Vagina (tissue), 2 donors: ENCODE results near the gene RPTOR.

ENCODE experiments used
- CTCF ChIP-seq, 3 experiments: fragments of 450-650 bp in 2 of 3; fragments of 200-600 bp in 1 of 3; sonication (generic) in 1 of 3; IDR thresholded peaks; one replicate each; pipeline ENCODE4 v1.5.1; 2017 to 2019; ENCODE audit warnings: antibody characterized with exemption in 3 of 3, mild to moderate bottlenecking in 2 of 3, moderate library complexity in 2 of 3
- POLR2A ChIP-seq, 2 donors: fragments of 450-650 bp; IDR thresholded peaks; one replicate each; pipeline ENCODE4 v1.6.1; 2017; ENCODE audit warnings: antibody characterized with exemption in 2 of 2, mild to moderate bottlenecking in 2 of 2, moderate library complexity in 2 of 2
- POLR2AphosphoS5 ChIP-seq, 2 donors: sonication (generic); formaldehyde crosslinking; IDR thresholded peaks; one replicate each; pipeline ENCODE4 v1.9.0; 2017; ENCODE audit warnings: antibody characterized with exemption in 2 of 2, mild to moderate bottlenecking in 2 of 2, low read depth in 1 of 2; ENCODE audit not compliant: insufficient read depth in 1 of 2

DNA sequence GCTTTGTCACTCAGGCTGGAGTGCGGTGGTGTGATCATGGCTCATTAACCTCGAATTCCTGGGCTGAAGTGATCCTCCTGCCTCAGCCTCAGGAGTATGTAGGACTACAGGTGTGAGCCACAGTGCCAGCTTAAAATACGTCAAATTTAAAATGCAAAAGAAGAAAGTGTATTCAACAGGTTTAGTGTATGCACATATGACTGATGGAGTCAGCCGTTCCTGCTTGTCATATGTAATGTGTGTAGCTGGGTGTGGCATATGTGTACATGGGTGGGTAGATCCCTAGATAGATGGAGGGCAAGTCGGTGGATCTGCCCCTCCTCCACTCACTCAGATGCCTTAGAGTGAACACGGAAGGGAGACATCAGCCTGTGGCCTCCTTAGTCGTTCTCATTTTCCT, 111.0 kb downstream of the RPTOR start:
- TF ChIP-seq CTCF (IDR thresholded peaks at IDR 0.05) (no peak), POLR2AphosphoS5 (IDR thresholded peaks at IDR 0.05; ENCODE audit: insufficient read depth in 1 of 2, low read depth in 1 of 2) (no peak), POLR2A (IDR thresholded peaks at IDR 0.05) (no peak)
